ENCODE data around the gene EXOC4.

DNA sequence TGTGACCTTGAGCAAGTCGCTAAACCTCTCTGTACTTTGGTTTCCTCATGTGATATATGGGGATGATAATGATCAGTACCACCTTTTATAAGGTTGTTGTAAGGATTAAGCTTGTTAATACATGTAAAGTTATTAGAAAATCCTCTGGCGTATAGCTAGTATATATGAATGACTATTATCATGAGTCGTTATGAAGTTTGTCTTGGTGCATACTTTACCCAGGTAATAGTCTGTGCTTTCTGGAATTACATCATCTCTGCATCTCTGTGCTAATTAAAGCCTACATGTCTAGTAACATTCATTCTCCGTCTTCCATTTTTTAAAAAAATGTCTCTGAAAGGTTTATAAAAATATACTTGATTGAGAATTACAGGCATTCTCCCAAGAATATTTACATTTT is 524.8 kb downstream of the EXOC4 start:
- TF ChIP-seq, protein P1, sequence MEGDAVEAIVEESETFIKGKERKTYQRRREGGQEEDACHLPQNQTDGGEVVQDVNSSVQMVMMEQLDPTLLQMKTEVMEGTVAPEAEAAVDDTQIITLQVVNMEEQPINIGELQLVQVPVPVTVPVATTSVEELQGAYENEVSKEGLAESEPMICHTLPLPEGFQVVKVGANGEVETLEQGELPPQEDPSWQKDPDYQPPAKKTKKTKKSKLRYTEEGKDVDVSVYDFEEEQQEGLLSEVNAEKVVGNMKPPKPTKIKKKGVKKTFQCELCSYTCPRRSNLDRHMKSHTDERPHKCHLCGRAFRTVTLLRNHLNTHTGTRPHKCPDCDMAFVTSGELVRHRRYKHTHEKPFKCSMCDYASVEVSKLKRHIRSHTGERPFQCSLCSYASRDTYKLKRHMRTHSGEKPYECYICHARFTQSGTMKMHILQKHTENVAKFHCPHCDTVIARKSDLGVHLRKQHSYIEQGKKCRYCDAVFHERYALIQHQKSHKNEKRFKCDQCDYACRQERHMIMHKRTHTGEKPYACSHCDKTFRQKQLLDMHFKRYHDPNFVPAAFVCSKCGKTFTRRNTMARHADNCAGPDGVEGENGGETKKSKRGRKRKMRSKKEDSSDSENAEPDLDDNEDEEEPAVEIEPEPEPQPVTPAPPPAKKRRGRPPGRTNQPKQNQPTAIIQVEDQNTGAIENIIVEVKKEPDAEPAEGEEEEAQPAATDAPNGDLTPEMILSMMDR (IDR thresholded peaks at IDR 0.05), result no peak
- TF ChIP-seq POLR2A (IDR thresholded peaks at IDR 0.05) (no peak), EP300 (IDR thresholded peaks at IDR 0.05; ENCODE audit: low read depth) (no peak), POLR2AphosphoS5 (IDR thresholded peaks at IDR 0.05) (no peak)

All from transverse colon (tissue), 4 donors.